Choroid plexus epithelial cell (primary cell): ENCODE measurements around the gene GMPS.

ENCODE experiments used
- DNase-seq: peaks from one replicate; pipeline ENCODE4 v3.0.0-alpha.2; 2010; ENCODE audit warnings: low read depth
- H3K4me3 ChIP-seq: 2 replicates; pipeline ENCODE4 v1.5.1; 2011; ENCODE audit warnings: low read depth, mild to moderate bottlenecking, control low read depth, low read length, moderate library complexity
- TF ChIP-seq, protein P1 (sequence below): conservative IDR thresholded peaks from 2 replicates; pipeline ENCODE4 v1.5.1; 2011; ENCODE audit warnings: low read depth, mild to moderate bottlenecking, control low read depth, inconsistent platforms, low read length, moderate library complexity

GMPS gene

DNA sequence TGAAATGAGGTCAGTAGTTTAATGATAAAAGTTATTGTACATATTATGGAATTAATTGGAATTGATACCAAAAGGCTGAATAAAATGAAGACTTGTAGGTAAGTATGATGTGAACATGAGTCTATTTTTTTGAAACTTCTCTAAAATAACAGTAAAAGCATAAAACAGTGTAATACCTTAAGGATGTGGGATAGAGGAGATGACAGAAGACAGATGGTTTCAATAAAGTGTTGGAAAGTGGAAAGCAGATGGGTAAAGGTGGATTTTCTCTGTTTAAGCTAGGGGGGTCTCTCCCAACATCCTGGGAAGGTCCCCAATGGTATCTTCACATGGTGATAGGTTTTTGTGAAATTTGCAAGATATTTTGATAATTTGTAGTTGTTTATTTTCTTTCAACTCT, 41.6 kb downstream of the GMPS start:
- H3K4me3 ChIP-seq: no peak overlapping the region
- TF ChIP-seq, protein P1, sequence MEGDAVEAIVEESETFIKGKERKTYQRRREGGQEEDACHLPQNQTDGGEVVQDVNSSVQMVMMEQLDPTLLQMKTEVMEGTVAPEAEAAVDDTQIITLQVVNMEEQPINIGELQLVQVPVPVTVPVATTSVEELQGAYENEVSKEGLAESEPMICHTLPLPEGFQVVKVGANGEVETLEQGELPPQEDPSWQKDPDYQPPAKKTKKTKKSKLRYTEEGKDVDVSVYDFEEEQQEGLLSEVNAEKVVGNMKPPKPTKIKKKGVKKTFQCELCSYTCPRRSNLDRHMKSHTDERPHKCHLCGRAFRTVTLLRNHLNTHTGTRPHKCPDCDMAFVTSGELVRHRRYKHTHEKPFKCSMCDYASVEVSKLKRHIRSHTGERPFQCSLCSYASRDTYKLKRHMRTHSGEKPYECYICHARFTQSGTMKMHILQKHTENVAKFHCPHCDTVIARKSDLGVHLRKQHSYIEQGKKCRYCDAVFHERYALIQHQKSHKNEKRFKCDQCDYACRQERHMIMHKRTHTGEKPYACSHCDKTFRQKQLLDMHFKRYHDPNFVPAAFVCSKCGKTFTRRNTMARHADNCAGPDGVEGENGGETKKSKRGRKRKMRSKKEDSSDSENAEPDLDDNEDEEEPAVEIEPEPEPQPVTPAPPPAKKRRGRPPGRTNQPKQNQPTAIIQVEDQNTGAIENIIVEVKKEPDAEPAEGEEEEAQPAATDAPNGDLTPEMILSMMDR: no peak
- DNase-seq: no peak

DNA sequence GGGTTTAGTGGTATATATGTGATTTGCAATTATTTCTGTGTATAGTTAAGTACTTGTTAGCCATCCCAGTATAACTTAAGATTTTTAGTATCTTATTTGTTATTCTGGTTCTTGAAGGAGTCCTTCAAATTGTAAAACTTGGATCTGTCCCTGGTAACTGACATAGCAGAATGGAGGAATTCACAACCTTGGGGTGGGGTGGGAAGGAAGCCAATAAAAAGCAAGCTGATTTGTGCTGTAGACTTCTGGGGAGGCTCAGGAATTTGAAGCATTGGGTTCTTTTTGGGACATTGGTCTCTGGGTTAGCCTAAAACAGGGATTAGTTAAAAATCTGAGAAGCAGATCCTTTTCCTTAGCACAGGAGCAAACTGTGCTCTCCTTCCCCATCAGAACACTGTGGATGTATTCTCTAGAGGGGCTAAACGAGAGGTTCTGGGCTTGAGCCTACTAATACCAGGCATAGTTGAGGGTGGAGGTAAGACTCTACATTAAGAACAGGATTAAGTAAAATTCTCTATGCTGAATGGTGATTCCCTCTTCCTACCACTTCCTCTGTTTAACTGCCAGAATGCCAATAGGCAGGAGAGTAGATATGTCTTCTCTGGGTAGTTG, 42.2 kb downstream of the GMPS start:
- H3K4me3 ChIP-seq: no peak overlapping the region
- DNase-seq: peak; percentile 69
- TF ChIP-seq, protein P1: no peak

DNA sequence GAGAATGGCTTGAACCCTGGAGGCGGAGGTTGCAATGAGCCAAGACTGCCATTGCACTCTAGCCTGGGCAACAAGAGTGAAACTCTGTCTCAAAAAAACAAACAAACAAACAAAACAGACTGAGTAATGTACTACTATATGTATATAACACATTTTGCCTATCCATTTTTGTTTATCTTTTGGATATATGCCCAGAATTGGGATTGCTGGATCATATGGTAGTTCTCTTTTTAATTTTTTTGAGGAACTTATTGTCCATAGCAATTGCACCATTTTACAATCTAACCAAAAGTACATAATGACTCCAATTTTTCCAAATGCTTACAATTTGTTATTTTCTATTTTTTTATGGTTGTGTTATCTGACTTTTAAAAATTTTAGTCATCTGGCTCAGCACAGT, 47.3 kb downstream of the GMPS start:
- DNase-seq: peak; percentile 9
- TF ChIP-seq, protein P1: no peak

DNA sequence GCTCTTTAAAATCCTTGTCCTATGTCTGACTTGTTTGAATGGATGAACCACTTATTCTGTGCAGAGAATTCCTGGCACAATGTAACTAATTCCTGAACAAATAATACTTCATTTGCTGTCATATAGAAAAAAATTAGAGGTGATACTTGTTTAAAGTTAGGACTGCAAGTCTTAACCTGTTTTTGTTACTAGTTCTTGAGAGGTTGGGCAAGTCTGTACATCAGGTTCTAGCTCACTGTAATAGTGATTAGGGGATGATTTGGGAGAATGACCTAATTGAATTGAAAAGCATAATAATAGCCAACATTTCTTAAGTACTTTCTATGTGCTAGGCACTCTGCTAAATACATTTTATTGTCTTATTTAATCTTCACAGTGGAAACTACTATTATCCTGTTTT, 49.3 kb downstream of the GMPS start:
- no peak overlapping the region for H3K4me3 ChIP-seq
- DNase-seq: no peak
- TF ChIP-seq, protein P1: no peak

More for the DNA sequence above, 47.3 kb downstream of the GMPS start:
- no peak overlapping the region for H3K4me3 ChIP-seq

DNA sequence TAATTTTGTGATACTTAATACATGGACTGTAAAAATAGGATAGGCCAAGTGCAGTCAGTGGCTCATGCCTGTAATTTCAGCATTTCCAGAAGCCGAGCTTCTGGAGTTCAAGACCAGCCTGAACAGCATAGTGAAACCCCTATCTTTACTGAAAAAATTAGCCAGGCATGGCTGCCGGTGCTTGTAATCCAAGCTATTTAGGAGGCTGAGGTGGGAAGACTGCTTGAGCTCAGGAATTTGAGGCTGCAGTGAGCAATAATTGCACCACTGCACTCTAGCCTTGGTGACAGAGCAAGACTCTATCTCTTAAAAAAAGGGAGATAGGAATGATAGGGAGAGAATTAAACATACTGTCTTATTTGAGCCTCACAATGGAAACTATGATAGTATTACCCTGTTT, 51.0 kb downstream of the GMPS start:
- TF ChIP-seq, protein P1: no peak
- DNase-seq: peak; percentile 10
- no peak overlapping the region for H3K4me3 ChIP-seq

DNA sequence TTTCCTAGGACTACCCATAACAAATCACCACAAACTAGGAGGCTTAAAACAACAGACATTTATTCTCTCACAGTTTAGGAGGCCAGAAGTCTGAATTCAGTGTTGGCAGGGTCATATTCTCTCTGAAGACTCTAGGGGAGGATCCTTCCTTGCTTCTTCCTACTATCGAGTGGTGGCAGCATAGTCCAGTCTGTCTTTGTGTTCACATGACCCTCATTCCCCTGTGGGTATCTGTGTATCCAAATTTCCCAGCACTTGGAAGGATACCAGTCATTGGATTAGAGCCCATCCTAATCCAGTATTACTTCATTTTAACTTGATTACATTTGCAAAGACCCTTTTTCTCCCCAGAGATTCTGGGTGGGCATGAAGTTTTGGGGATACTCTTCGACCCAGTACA, 63.8 kb downstream of the GMPS start:
- H3K4me3 ChIP-seq: no peak overlapping the region
- TF ChIP-seq, protein P1: peak; percentile 28
- DNase-seq: peak; percentile 53

DNA sequence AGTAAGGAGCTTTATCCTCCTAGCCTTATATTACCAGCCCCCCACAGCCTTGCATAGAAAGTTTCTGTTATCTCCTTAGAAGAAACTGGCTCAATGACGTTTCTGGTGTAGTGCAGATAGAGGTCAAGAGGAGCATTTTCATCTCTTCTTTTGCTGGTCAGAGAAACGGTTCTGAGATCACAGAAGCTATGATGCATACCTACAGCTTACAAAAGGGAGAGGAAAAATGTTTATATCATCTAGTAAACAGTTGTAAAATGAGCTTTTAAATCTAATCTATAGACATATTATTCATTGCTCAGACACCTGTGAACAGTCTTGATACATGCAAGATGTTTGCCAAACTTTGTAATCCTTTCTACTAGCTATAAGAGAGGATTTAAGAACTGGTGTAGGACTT, 68.0 kb downstream of the GMPS start:
- DNase-seq: no peak
- no peak overlapping the region for H3K4me3 ChIP-seq
- TF ChIP-seq, protein P1: no peak
